Heart right ventricle (tissue), 16 donors: ENCODE results near the gene SNRNP200. TPM values are rescaled to one million over a fixed set of nuclear protein-coding genes. Genes with fewer than 3 reads are reported as not detected.
"Not testable (repeated sequence)": the region's sequence is repeated elsewhere in the genome, so short reads cannot be mapped to it uniquely, and the experiment has no call there.

ENCODE experiments used
- ATAC-seq, 8 donors: fragments of 200-7000 bp; cut with Tn5 transposase; one replicate each; pipeline ENCODE4 v1.9.1; 2020; ENCODE audit warnings: mild to moderate bottlenecking in 8 of 8, moderate library complexity in 8 of 8, moderate number of reproducible peaks in 1 of 8
- DNase-seq, 2 donors: peaks; one replicate each; pipeline ENCODE4 v3.0.0-alpha.2; 2020
- H3K27ac ChIP-seq, 10 donors: fragments of 200-600 bp; sonication (generic) in 2 of 10; one replicate each; pipeline versions ENCODE4 v1.5.0 to v1.8.0; 2020 to 2022; ENCODE audit warnings: mild to moderate bottlenecking in 3 of 10
- H3K27me3 ChIP-seq, 7 donors: fragments of 200-600 bp; one replicate each; pipeline ENCODE4 v1.8.0; 2021 to 2022; ENCODE audit warnings: mild to moderate bottlenecking in 2 of 7
- H3K36me3 ChIP-seq, 9 donors: fragments of 200-600 bp; sonication (generic) in 1 of 9; one replicate each; pipeline versions ENCODE4 v1.5.0 to v1.8.0; 2020 to 2022; ENCODE audit warnings: mild to moderate bottlenecking in 2 of 9
- H3K4me1 ChIP-seq, 9 donors: fragments of 200-600 bp; sonication (generic) in 1 of 9; one replicate each; pipeline versions ENCODE4 v1.5.0 to v1.8.0; 2020 to 2022; ENCODE audit warnings: mild to moderate bottlenecking in 4 of 9
- H3K4me3 ChIP-seq, 10 donors: fragments of 200-600 bp; sonication (generic) in 2 of 10; one replicate each; pipeline versions ENCODE4 v1.5.0 to v1.8.0; 2020 to 2022; ENCODE audit warnings: mild to moderate bottlenecking in 7 of 10, moderate library complexity in 2 of 10
- H3K9me3 ChIP-seq, 11 donors: fragments of 200-600 bp in 10 of 11; sonication (generic) in 2 of 11; one replicate each; pipeline versions ENCODE4 v1.5.0 to v1.8.0; 2013 to 2022; ENCODE audit warnings: mild to moderate bottlenecking in 2 of 11, control low read depth in 1 of 11, moderate library complexity in 1 of 11
- CTCF ChIP-seq, 9 donors: fragments of 200-600 bp; sonication (generic) in 2 of 9; IDR thresholded peaks; one replicate each; pipeline versions ENCODE4 v1.5.0 to v1.8.0; 2021 to 2022; ENCODE audit warnings: antibody characterized with exemption in 9 of 9, mild to moderate bottlenecking in 5 of 9, moderate library complexity in 1 of 9
- WGBS, 2 donors: extraction: QIAGEN DNeasy Blood & Tissue Kit; methylation state at CpG; one replicate each; pipeline ENCODE4 v1.1.7; 2013; ENCODE audit warnings: inconsistent platforms in 1 of 2; 5-methylcytosine and 5-hydroxymethylcytosine counted together
- intact Hi-C, 10 donors: fragments of 100-400 bp; cut with DNase I; formaldehyde crosslinking; loops; one replicate each; pipeline versions ENCODE4 v1.11.1 to v1.14.2; 2022
- polyA plus RNA-seq, 2 donors: library from polyadenylated mRNA; stranded (reverse); fragments of 200-250 nt; gene quantifications; one replicate each; pipeline ENCODE4 v1.2.3, GENCODE V29; 2013
- total RNA-seq, 10 donors: library from RNA; stranded (reverse); fragmentation: NEBNext Ultra II Directional in 3 of 10; extraction: Animal tissue kit (Norgen Biotek cat#: 25700) in 3 of 10; gene quantifications; one replicate each; pipeline versions ENCODE4 v1.2.1 to v1.2.4, GENCODE V29; 2021 to 2023
- donor health status: Arrhythmogenic right ventricular cardiomyopathy.
- donor health status: ischemic (EF 13 %, LVEDD 7.1; RV severe dilation, severe dysfunction).
- donor health status: healthy with polysubstance abuse.
- donor health status: DM: no; HTN: yes; CAD: no.
- donor health status: DM: no; HTN: no; CAD: no.
- donor health status: ischemic (EF 25% LVEDD 6.9; RV normal size, moderate dysfunction).
- donor health status: ischemic (EF 25% LVEDD 5.7; RV mildly dilated, moderate dysfunction).
- donor health status: healthy.
- donor health status: DM: yes; HTN: yes; CAD: no.
- donor health status: Ischemic cardiomyopathy.
- donor health status: ischemic (EF 35%, LVEDD 5.7; RV mildly dilated, moderate dysfunction).
- donor health status: nonischemic (EF 11% LVEDD 7.7; RV severe dilation, severe dysfunction).
- donor health status: DM: yes; HTN: yes; CAD: no.
- donor health status: PGD.
- donor health status: ischemic (EF 29% LVEDD 5.4; RV normal size, mild dysfunction).
- donor health status: nonischemic (EF 23%, LVEDD 6.1; RV moderate dilation, normal function).

Gene SNRNP200
- total and polyA plus RNA-seq, 12 donors: 49.2 to 70.5 (median 63.6) TPM

DNA sequence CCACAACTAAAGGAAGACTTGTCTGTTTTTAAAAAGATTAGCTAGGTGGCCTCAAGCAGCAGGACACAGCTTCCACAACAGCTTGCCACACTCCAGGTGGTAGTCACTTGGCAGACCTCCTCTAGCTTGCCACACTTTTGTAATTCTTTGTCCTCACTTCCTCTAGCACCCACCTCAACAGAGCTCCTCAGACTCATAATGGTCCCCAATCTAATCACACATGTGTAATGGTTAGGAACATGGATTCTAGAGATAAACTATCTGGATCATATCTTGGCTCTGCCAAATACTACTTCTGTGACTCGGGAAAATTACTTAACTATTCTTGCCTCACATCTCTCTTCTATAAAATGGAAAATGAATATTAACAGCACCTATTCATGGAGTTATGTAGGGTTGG lies 3.5 kb downstream of the SNRNP200 start:
- Histone ChIP-seq H3K27me3 (no peaks in the 10 kb centered on the region), H3K9me3 (no peaks in the 10 kb centered on the region), H3K27ac (no peak overlapping the region), H3K4me1 (peaks cover 6 to 40% (median 24%) of the 10 kb centered on the region in 9 donors), H3K4me3 (no peak overlapping the region), H3K36me3 (peaks cover 0 to 79% (median 69%) of the 10 kb centered on the region in 9 donors)
- TF ChIP-seq CTCF (IDR thresholded peaks at IDR 0.05): no peak
- WGBS, 2 donors: 56 to 72% methylated on average over 1 of the region's 1 CpG
- DNase-seq (no peak), ATAC-seq (no peak)
- intact Hi-C loops: loop anchor here in 7 of 10 donors (5.0 to 10.0 kb wide), 3 partner anchors 35 to 203 kb away; partner anchors contain the start of genes NEURL3 (in 4 of the 7), CIAO1 (in 2 of the 7) and TMEM127 (in 2 of the 7)

GRCh38 chr2:96296925-96297324 lies 8.4 kb downstream of the SNRNP200 start:
- peaks cover 0 to 4% (median 0%) of the 10 kb centered on the region in 9 donors for H3K4me1 ChIP-seq
- intact Hi-C loops: no loop called here
- no peak overlapping the region for H3K4me3 ChIP-seq
- peaks cover 5 to 100% (median 97%) of the 10 kb centered on the region in 9 donors for H3K36me3 ChIP-seq
- no peak for TF ChIP-seq CTCF (IDR thresholded peaks at IDR 0.05)
- no peak for ATAC-seq
- 78 to 86% methylated on average over 5 of the region's 5 CpGs for WGBS, 2 donors
- no peak for DNase-seq
- no peaks in the 10 kb centered on the region for H3K27me3 ChIP-seq
- no peaks in the 10 kb centered on the region for H3K9me3 ChIP-seq
- H3K27ac ChIP-seq: no peak overlapping the region

GRCh38 chr2:96294271-96294670 lies 11.1 kb downstream of the SNRNP200 start:
- DNase-seq, H3K27me3 ChIP-seq, intact Hi-C loops, H3K4me1 ChIP-seq, H3K4me3 ChIP-seq, H3K9me3 ChIP-seq, ATAC-seq, H3K27ac ChIP-seq: not testable (repeated sequence)
- H3K36me3 ChIP-seq: peaks cover 5 to 100% (median 98%) of the 10 kb centered on the region in 9 donors
- WGBS, 2 donors: 86 to 87% methylated on average over 8 of the region's 8 CpGs

GRCh38 chr2:96291751-96292150 lies 13.6 kb downstream of the SNRNP200 start:
- TF ChIP-seq CTCF (IDR thresholded peaks at IDR 0.05): no peak
- Histone ChIP-seq H3K9me3 (no peaks in the 10 kb centered on the region), H3K4me3 (no peak overlapping the region)

DNA sequence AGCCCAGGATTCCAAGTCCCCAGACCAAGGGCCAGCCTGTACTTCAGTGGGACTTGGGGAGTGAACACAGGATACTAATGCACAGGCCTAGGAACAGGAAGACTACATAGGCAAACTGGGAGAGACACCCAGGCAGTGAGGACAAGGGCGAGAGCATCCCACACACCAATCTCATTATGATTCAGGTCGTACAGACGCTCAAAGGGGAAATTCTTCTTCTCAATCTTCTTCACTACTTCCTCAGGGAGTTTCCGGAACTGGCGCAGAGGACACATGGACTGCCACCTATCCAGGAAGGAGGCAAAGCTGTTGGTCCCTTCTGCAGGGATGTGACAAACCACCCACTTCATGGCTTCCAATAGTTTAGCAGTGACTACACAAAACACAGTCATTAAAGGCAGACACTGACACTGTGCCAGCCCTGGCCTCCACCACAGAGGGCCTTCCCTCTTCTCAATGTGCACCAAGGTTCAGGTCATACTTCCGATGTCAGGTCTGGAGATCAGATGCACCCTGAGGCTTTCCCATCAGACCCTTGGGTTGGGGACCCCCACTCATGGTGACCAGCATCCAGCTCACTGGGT lies 18.0 kb downstream of the SNRNP200 start:
- no peak for ATAC-seq
- Histone ChIP-seq H3K36me3 (peaks cover 11 to 100% (median 100%) of the 10 kb centered on the region in 9 donors), H3K27ac (no peak overlapping the region), H3K9me3 (no peaks in the 10 kb centered on the region), H3K27me3 (no peaks in the 10 kb centered on the region), H3K4me1 (no peaks in the 10 kb centered on the region), H3K4me3 (no peak overlapping the region)
- intact Hi-C loops: no loop called here
- TF ChIP-seq CTCF (IDR thresholded peaks at IDR 0.05): no peak
- DNase-seq: no peak
- WGBS, 2 donors: 90 to 92% methylated on average over 6 of the region's 6 CpGs

More at GRCh38 chr2:96291751-96292150, 13.6 kb downstream of the SNRNP200 start:
- no peak for ATAC-seq
- Histone ChIP-seq H3K36me3 (peaks cover 5 to 100% (median 98%) of the 10 kb centered on the region in 9 donors), H3K27ac (no peak overlapping the region), H3K27me3 (no peaks in the 10 kb centered on the region), H3K4me1 (no peaks in the 10 kb centered on the region)
- WGBS, 2 donors: 92 to 96% methylated on average over 5 of the region's 5 CpGs
- intact Hi-C loops: no loop called here
- DNase-seq: no peak
